K562 (cell line): ENCODE data around the gene ARHGAP31. TPM values are rescaled to one million over a fixed set of nuclear protein-coding genes. Genes with fewer than 3 reads are reported as not detected.

ENCODE experiments used
- ATAC-seq: fragments of 200-7000 bp; cut with Tn5 transposase; 3 replicates; pipeline ENCODE4 v1.9.1; 2020; ENCODE audit warnings: moderate library complexity
- BruUV-seq: library from RNA; stranded (reverse); fragments of 400-500 nt; replicated peaks from 2 replicates; lab custom pipeline; 2021; lab: Mats Ljungman, UMichigan
- CTCF ChIA-PET: fragments of 300-600 bp; formaldehyde crosslinking; extraction: SDS; loops from one replicate; lab custom pipeline; 2021; ENCODE audit warnings: low intra/inter-chr PET ratio; lab: Yijun Ruan, JAX
- POLR2A ChIA-PET: fragments of 300-600, 350-650 bp; sonication (Branson Sonifier 250); formaldehyde crosslinking; extraction: SDS; loops from one replicate; lab custom pipeline; 2021; ENCODE audit warnings: antibody characterized with exemption, inconsistent platforms; lab: Yijun Ruan, JAX
- DNase-seq, 4 experiments: peaks; one replicate each; pipeline versions ENCODE4 v3.0.0 to v3.0.0-alpha.2; 2011 to 2018; ENCODE audit warnings: low spot score in 3 of 4, mixed read lengths in 3 of 4; ENCODE audit errors: extremely low read depth in 1 of 4
- FAIRE-seq: peaks from 2 replicates; lab custom pipeline; 2011; peaks lifted over from hg19 to GRCh38; lab: Jason Lieb, UNC
- H2AFZ ChIP-seq: 2 replicates; pipeline ENCODE4 v1.6.0; 2011; ENCODE audit warnings: low read depth, low read length, control low read depth, inconsistent platforms
- H3K27ac ChIP-seq: fragments of 200-600 bp; 3 replicates; pipeline ENCODE4 v1.8.0; 2011; ENCODE audit warnings: low read depth, mild to moderate bottlenecking, control low read depth, inconsistent platforms, low read length, moderate library complexity, mixed read lengths; ENCODE audit errors: extremely low read depth
- H3K27me3 ChIP-seq, 2 experiments: fragments of 300-600 bp in 1 of 2; 2 replicates in 1 of 2; 3 replicates in 1 of 2; pipeline versions ENCODE4 v1.6.0 to v1.8.0; 2011; ENCODE audit warnings: inconsistent platforms in 2 of 2, low read length in 2 of 2, mild to moderate bottlenecking in 1 of 2, mixed read lengths in 1 of 2, moderate library complexity in 1 of 2; ENCODE audit not compliant: control insufficient read depth in 2 of 2, insufficient read depth in 2 of 2
- H3K36me3 ChIP-seq: fragments of 300-600 bp; 3 replicates; pipeline ENCODE4 v1.8.0; 2011; ENCODE audit warnings: mild to moderate bottlenecking, low read length, inconsistent platforms; ENCODE audit not compliant: control insufficient read depth, insufficient read depth
- H3K4me1 ChIP-seq, 2 experiments: fragments of 200-600 bp in 1 of 2; replicated peaks in 1 of 2; 2 replicates in 1 of 2; 3 replicates in 1 of 2; pipeline versions ENCODE4 v1.5.1 to v1.8.0; 2011; ENCODE audit warnings: inconsistent platforms in 2 of 2, low read length in 2 of 2, mild to moderate bottlenecking in 1 of 2, mixed read lengths in 1 of 2, moderate library complexity in 1 of 2; ENCODE audit not compliant: control insufficient read depth in 2 of 2, insufficient read depth in 2 of 2
- H3K4me2 ChIP-seq: 2 replicates; pipeline ENCODE4 v1.6.1; 2011; ENCODE audit warnings: low read length, control low read depth, inconsistent platforms, mixed read lengths; ENCODE audit not compliant: insufficient read depth
- H3K4me3 ChIP-seq: fragments of 200-600 bp; sonication (generic), shearing (Covaris generic); 2 replicates; pipeline ENCODE4 v1.5.1; 2016; ENCODE audit warnings: control low read depth, inconsistent platforms
- H3K79me2 ChIP-seq: fragments of 200-600 bp; 3 replicates; pipeline ENCODE4 v1.8.0; 2011; ENCODE audit warnings: low read length, inconsistent platforms; ENCODE audit not compliant: control insufficient read depth, insufficient read depth
- H3K9ac ChIP-seq, 2 experiments: 2 replicates each; pipeline versions ENCODE4 v1.6.0 to v1.6.1; 2011; ENCODE audit warnings: low read depth in 2 of 2, low read length in 2 of 2, control low read depth in 1 of 2, inconsistent platforms in 1 of 2, mild to moderate bottlenecking in 1 of 2, mixed read lengths in 1 of 2; ENCODE audit not compliant: insufficient read depth in 1 of 2
- H3K9me1 ChIP-seq: one replicate; pipeline ENCODE4 v1.6.0; 2011; ENCODE audit warnings: inconsistent platforms, mild to moderate bottlenecking, low read length, moderate library complexity; ENCODE audit not compliant: control insufficient read depth, insufficient read depth
- H3K9me3 ChIP-seq: replicated peaks from 2 replicates; pipeline ENCODE4 v1.5.1; 2011; ENCODE audit warnings: low read depth, low read length, inconsistent platforms; ENCODE audit not compliant: control insufficient read depth, insufficient read depth
- H4K20me1 ChIP-seq: replicated peaks from 2 replicates; pipeline ENCODE4 v1.6.1; 2011; ENCODE audit warnings: low read length, inconsistent platforms, mixed read lengths; ENCODE audit not compliant: control insufficient read depth, insufficient read depth
- AFF4 ChIP-seq: sonication (generic); formaldehyde crosslinking; IDR thresholded peaks from 2 replicates; pipeline ENCODE4 v1.8.0; 2023; ENCODE audit warnings: mild to moderate bottlenecking, missing genetic modification reagents
- CBFA2T3 ChIP-seq: fragments of 450-650 bp; IDR thresholded peaks from 2 replicates; pipeline ENCODE4 v1.6.1; 2017
- CREB1 ChIP-seq, 2 experiments: sonication (generic) in 1 of 2; formaldehyde crosslinking in 1 of 2; IDR thresholded peaks; 2 replicates each; pipeline versions ENCODE4 v1.6.1 to v1.8.0; 2012 to 2022; ENCODE audit warnings: inconsistent platforms in 1 of 2, mild to moderate bottlenecking in 1 of 2, missing genetic modification reagents in 1 of 2, moderate library complexity in 1 of 2
- HIVEP1 ChIP-seq: fragments of 250-450 bp; sonication (Bioruptor Pico); IDR thresholded peaks from 2 replicates; pipeline ENCODE4 v1.4.0; 2020; ENCODE audit warnings: mild to moderate bottlenecking
- LCOR ChIP-seq: sonication (generic); formaldehyde crosslinking; IDR thresholded peaks from 2 replicates; pipeline ENCODE4 v1.8.0; 2022; ENCODE audit warnings: mild to moderate bottlenecking, missing genetic modification reagents
- MBD2 ChIP-seq: sonication (generic); IDR thresholded peaks from 2 replicates; pipeline ENCODE4 v1.6.1; 2016; ENCODE audit warnings: low read depth, borderline replicate concordance
- RBM17 ChIP-seq: fragments of 200-400 bp; formaldehyde crosslinking; IDR thresholded peaks from 2 replicates; pipeline ENCODE4 v1.6.1; 2017; ENCODE audit warnings: low read depth, mild to moderate bottlenecking, low read length, borderline replicate concordance
- SETDB1 ChIP-seq: IDR thresholded peaks from one replicate; pipeline ENCODE4 v1.6.1; 2012; ENCODE audit warnings: low read length, control low read depth, inconsistent platforms
- STAG1 ChIP-seq: sonication (generic); formaldehyde crosslinking; IDR thresholded peaks from 2 replicates; pipeline ENCODE4 v1.5.0; 2020; ENCODE audit warnings: missing genetic modification reagents, borderline replicate concordance
- ZC3H4 ChIP-seq: sonication (generic); formaldehyde crosslinking; IDR thresholded peaks from 2 replicates; pipeline ENCODE4 v1.9.0; 2021; ENCODE audit warnings: missing genetic modification reagents, borderline replicate concordance
- ZNF766 ChIP-seq: fragments of 200-800 bp; sonication (Bioruptor generic); conservative IDR thresholded peaks from 2 replicates; pipeline ENCODE4 v1.6.1; 2016; ENCODE audit warnings: missing genetic modification characterization, missing compliant biosample characterization
- WGBS: fragments of 100-300 bp; shearing (Covaris generic); methylation state at CpG from one replicate; pipeline ENCODE4 v1.1.6; 2016; ENCODE audit warnings: low coverage, mixed read lengths; ENCODE audit not compliant: insufficient coverage; ENCODE audit errors: missing lambda C conversion rate; 5-methylcytosine and 5-hydroxymethylcytosine counted together
- in situ Hi-C: fragments of 300-500 bp; cut with MboI; formaldehyde crosslinking; loops from 4 replicates; pipeline ENCODE4 v1.15.0; 2018; ENCODE audit warnings: inconsistent platforms, mixed read lengths
- intact Hi-C: fragments of 100-400 bp; cut with micrococcal nuclease; formaldehyde crosslinking; loops from 2 replicates; pipeline ENCODE4 v1.14.2; 2022
- polyA plus RNA-seq, 8 experiments: library from polyadenylated mRNA; depleted of rRNA in 4 of 8; stranded (reverse) in 5 of 8; unstranded in 3 of 8; fragments of >200 nt; fragmentation: Nextera tagmentation in 2 of 8; fragmentation: Illumina TruSeq in 1 of 8; extraction: Ambion mirVana in 2 of 8; extraction: Trizol in 1 of 8; gene quantifications; 2 replicates each; pipeline versions ENCODE4 v1.2.1 to v1.2.3, GENCODE V29; 2011 to 2014; ENCODE audit warnings: inconsistent platforms in 1 of 8, missing spikeins in 1 of 8
- total RNA-seq, 7 experiments: library from RNA; depleted of rRNA in 6 of 7; stranded (reverse); fragments of >200 nt in 6 of 7; fragmentation: Illumina TruSeq in 2 of 7; extraction: Trizol in 2 of 7; gene quantifications; 2 replicates each; pipeline versions ENCODE4 v1.2.1 to v1.2.3, GENCODE V29; 2011 to 2021; ENCODE audit warnings: low replicate concordance in 1 of 7
- TF ChIP-seq, protein P1 (sequence below): fragments of 450-650 bp; formaldehyde crosslinking; IDR thresholded peaks from 2 replicates; pipeline ENCODE4 v1.4.0; 2020; ENCODE audit warnings: mild to moderate bottlenecking, moderate library complexity

Gene ARHGAP31
- total and polyA plus RNA-seq, 9 of the 15 experiments (the other 6 are each of a cell fraction or from before 2014, with no cell fraction given): under 0.01 to 0.13 (median 0.06) TPM; not detected in 5

DNA sequence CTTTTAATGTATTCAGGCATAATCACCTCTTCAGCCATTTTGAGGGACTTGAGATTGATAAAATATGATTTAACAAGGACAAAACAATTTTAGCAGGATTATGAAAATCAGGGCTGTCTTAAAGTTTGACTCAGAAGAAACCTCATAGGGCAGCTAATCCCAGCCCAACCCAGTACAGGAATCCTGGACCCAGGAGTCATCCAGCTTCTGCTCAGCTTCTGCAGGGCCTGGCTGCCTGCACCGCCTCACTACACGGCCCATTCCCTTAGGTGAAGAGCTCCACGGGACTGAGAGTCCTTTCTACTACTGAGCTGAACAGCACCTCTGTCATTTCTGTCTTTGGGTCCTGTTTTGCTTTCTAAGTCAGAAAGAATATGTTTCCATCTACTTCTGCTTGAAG lies 37.5 kb downstream of the ARHGAP31 start:
- Histone ChIP-seq H3K4me2 (no peak overlapping the region), H2AFZ (no peak overlapping the region), H3K79me2 (no peaks in the 10 kb centered on the region), H3K9ac (no peak overlapping the region), H3K36me3 (no peaks in the 10 kb centered on the region), H4K20me1 (no peaks in the 10 kb centered on the region), H3K4me3 (no peak overlapping the region), H3K9me1 (no peaks in the 10 kb centered on the region), H3K4me1 (peaks cover 0 to 14% of the 10 kb centered on the region in 2 experiments; a peak in 4 of 5 replicates), H3K27me3 (no peaks in the 10 kb centered on the region), H3K27ac (no peak overlapping the region), H3K9me3 (no peaks in the 10 kb centered on the region)
- in situ Hi-C loops (no loop called here), intact Hi-C loops (no loop called here)
- FAIRE-seq: no peak
- 74% methylated on average over 3 of the region's 3 CpGs for WGBS
- DNase-seq: no peak
- BruUV-seq: no TSS peak
- CTCF ChIA-PET: no interaction called here
- TF ChIP-seq AFF4 (CRISPR knock-in tag): no peak
- TF ChIP-seq HIVEP1 (CRISPR knock-in tag): no peak
- no peak for TF ChIP-seq RBM17
- no peak for TF ChIP-seq LCOR (CRISPR knock-in tag)
- TF ChIP-seq STAG1 (CRISPR knock-in tag): no peak
- no peak for TF ChIP-seq SETDB1
- no peak for TF ChIP-seq CREB1 (IDR thresholded peaks at IDR 0.05)
- TF ChIP-seq CREB1 (CRISPR knock-in tag; IDR thresholded peaks at IDR 0.05): no peak
- no peak for TF ChIP-seq CBFA2T3
- no peak for TF ChIP-seq ZC3H4 (CRISPR knock-in tag)
- TF ChIP-seq MBD2: no peak
- no peak for TF ChIP-seq ZNF766 (CRISPR knock-in tag)
- TF ChIP-seq, protein P1, sequence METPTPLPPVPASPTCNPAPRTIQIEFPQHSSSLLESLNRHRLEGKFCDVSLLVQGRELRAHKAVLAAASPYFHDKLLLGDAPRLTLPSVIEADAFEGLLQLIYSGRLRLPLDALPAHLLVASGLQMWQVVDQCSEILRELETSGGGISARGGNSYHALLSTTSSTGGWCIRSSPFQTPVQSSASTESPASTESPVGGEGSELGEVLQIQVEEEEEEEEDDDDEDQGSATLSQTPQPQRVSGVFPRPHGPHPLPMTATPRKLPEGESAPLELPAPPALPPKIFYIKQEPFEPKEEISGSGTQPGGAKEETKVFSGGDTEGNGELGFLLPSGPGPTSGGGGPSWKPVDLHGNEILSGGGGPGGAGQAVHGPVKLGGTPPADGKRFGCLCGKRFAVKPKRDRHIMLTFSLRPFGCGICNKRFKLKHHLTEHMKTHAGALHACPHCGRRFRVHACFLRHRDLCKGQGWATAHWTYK: no peak
- no peak for ATAC-seq
- POLR2A ChIA-PET: no interaction called here
